GM12873 (cell line): ENCODE measurements around the gene JMJD1C.

Experiments
- CTCF ChIP-seq: IDR thresholded peaks from 2 replicates; pipeline ENCODE4 v1.5.1; 2012; ENCODE audit warnings: low read depth, mild to moderate bottlenecking, moderate library complexity, low read length, control low read depth; ENCODE audit not compliant: insufficient read depth; ENCODE audit errors: missing control alignments

The JMJD1C gene

GRCh38 chr10:63323701-63324494, 141.9 kb downstream of the JMJD1C start:
- TF ChIP-seq CTCF: no peak

- TF ChIP-seq CTCF: no peak
Observed at GRCh38 chr10:63320683-63321082, 145.1 kb downstream of the JMJD1C start.

GRCh38 chr10:63319231-63319630, 146.5 kb downstream of the JMJD1C start:
- TF ChIP-seq CTCF: no peak

- no peak for TF ChIP-seq CTCF
Observed at GRCh38 chr10:63318491-63318890, 147.3 kb downstream of the JMJD1C start.

- TF ChIP-seq CTCF: no peak
Observed at GRCh38 chr10:63314020-63314419, 151.8 kb downstream of the JMJD1C start.

- no peak for TF ChIP-seq CTCF
Observed at GRCh38 chr10:63313066-63313717, 152.6 kb downstream of the JMJD1C start.

GRCh38 chr10:63308628-63309027, 157.1 kb downstream of the JMJD1C start:
- no peak for TF ChIP-seq CTCF
